ENCODE results near the gene PYCR2.

DNA sequence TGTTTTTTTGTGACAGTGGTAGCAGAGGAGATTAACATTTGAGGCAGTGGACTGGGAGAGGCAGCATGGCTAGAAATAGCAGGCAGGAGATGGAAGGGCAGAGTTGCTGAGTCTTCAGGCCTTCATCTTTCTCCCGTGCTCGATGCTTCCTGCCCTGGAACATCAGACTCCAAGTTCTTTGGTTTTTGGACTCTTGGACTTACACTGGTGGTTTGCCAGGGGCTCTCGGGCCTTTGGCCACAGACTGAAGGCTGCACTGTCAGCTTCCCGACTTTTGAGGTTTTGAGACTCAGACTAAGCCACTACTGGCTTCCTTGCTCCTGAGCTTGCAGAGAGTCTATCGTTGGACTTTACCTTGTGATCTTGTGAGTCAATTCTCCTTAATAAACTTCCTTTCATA lies 41.2 kb upstream of the PYCR2 start:
- no peak for TF ChIP-seq CTCF (IDR thresholded peaks at IDR 0.05)
- TF ChIP-seq POLR2A (IDR thresholded peaks at IDR 0.05), result no peak

All from heart left ventricle (tissue), 13 donors.